Skin of body (tissue), 2 donors: ENCODE measurements around the gene MTG2. TPM values are rescaled to one million over a fixed set of nuclear protein-coding genes. Genes with fewer than 3 reads are reported as not detected.

ENCODE experiments used
- DNase-seq: peaks from one replicate; lab custom pipeline; 2025; lab: John Stamatoyannopoulos, UW
- total RNA-seq: library from RNA; depleted of rRNA; stranded (reverse); fragments of >200 nt; gene quantifications from one replicate; pipeline ENCODE4 v1.2.3, GENCODE V29; 2014

MTG2 gene
- total RNA-seq, 1 donor from 2014 or later: 11.7 TPM

DNA sequence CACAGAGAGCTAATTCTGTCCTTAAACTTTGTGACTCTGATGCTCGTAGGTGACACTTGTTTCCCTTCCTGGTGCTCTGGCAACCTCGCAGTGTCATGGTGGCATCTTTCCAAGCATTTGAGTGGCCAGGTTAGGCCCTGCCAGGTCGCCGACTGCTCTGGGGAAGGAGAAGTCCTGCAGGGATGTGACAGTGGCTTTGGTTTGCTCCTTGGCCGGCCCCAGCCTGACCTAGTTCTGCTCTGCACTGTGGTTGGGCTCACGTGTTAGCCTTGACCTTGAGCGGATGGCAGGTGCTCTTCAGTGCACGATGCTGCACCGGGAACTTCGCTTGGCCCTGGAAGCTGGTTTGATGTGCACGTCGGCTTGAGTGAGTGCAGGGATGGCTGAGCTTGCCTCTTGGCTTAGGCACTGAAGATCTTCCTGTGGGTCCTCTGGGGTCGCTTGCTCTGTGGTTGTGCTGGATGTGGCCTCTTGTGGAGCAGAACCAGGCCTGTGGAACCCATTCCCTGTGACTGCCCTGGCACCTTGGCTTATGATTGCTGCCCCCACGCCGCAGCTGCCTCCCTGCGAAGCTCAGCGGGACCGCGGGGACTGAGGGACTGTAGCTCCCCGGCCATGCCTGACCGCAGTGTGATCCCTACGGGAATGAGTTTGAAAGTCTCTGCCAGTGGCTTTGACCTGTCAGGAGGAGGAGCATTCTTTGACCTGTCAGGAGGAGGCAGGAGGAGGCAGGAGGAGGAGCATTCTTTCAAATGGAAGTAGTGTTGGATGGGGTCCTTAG, 64.2 kb downstream of the MTG2 start:
- no peak for DNase-seq

DNA sequence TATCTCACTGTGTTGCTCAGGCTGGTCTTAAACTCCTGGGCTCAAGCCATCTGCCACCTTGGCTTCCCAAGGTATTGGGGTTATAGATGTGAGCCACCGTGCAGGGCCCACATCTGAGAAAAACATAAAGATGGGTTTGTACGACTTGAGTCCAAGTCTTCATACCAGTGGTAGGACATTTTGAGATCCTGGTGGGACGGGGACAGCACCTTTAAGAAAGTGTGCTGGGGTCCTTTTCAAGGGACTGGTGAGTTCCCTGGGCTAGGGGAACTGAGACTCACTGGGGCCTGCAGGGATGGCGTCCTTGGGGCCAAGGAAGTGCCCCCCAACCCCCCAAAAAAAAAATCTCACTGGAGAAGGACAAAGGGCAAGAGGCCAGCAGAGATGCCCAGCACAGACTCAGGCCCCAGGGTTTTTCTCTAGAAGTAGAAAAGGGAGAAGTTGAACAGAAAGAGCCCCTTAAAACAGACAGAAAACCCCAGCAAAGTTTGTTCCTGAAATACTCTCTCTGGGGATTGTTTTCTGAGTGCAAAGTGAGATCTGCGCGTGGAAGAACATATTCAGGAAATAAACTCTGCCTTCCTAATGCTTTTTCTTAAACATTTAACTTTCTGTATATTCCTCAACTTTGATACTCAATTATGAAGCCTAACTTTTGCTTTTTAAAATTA, 66.2 kb downstream of the MTG2 start:
- DNase-seq: no peak

DNA sequence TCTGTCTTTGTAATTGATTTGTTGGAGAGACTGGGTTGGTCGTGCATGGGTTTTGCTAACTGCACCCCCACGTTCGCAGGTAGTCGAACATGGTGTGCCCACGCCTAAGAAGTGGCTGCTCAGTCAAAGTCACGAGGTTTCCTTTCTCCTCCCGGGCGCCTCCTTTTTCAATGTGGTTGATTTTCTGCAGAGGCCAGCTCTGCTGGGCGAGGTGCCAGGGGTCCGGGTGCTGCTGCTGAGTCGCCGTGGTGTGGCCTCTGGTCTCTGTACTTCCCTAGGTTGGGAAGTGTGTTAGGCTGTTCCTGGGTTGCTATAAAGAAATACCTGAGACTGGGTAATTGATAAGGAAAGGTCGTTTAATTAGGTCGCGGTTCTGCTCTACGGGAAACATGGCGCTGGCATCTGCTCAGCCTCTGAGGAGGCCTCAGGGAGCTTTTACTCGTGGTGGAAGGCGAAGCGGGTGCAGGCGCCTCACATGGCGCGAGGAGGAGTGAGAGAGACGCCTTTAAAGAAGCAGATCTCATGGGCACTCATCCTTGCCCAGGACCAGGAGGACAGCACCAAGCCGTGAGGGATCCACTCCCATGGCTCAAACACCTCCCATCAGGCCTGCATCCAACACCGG, 69.6 kb downstream of the MTG2 start:
- DNase-seq: no peak

Other genes starting within 250 kb of the MTG2 start
- gene TAF4, start 117.1 kb upstream of the MTG2 start, total RNA-seq: 7.6 TPM
- 32.7 TPM for gene LSM14B, start 60.6 kb upstream of the MTG2 start, total RNA-seq
- 107 TPM for gene PSMA7, start 39.6 kb upstream of the MTG2 start, total RNA-seq
- gene SS18L1, start 39.3 kb upstream of the MTG2 start, total RNA-seq: 18.5 TPM
- gene HRH3, start 37.2 kb downstream of the MTG2 start, total RNA-seq: 0.10 TPM
- gene OSBPL2, start 55.5 kb downstream of the MTG2 start, total RNA-seq: 39.0 TPM
- gene ADRM1, start 120.0 kb downstream of the MTG2 start, total RNA-seq: 32.9 TPM
- 44.2 TPM for gene LAMA5, start 184.3 kb downstream of the MTG2 start, total RNA-seq
- 742 TPM for gene RPS21, start 204.1 kb downstream of the MTG2 start, total RNA-seq
- 1.9 TPM for gene CABLES2, start 224.3 kb downstream of the MTG2 start, total RNA-seq
- gene RBBP8NL, start 244.5 kb downstream of the MTG2 start, total RNA-seq: 0.59 TPM